Mesodermal cell (in vitro differentiated cells): Measurements from ENCODE around the gene ATP5PO.

Experiments
- H3K27ac ChIP-seq: 2 replicates; pipeline ENCODE4 v1.7.0; 2013; ENCODE audit warnings: mild to moderate bottlenecking, low read depth, low read length, moderate library complexity; ENCODE audit not compliant: severe bottlenecking
- H3K36me3 ChIP-seq: 2 replicates; pipeline ENCODE4 v1.7.1; 2013; ENCODE audit warnings: mild to moderate bottlenecking, low read length, moderate library complexity; ENCODE audit not compliant: control insufficient read depth, insufficient read depth
- H3K4me1 ChIP-seq: one replicate; pipeline ENCODE4 v1.7.1; 2013; ENCODE audit warnings: mild to moderate bottlenecking, low read length; ENCODE audit not compliant: insufficient read depth, control insufficient read depth, poor library complexity, severe bottlenecking
- H3K4me3 ChIP-seq: 2 replicates; pipeline ENCODE4 v1.7.0; 2013; ENCODE audit warnings: low read length, control low read depth, mild to moderate bottlenecking; ENCODE audit not compliant: insufficient read depth, poor library complexity, severe bottlenecking; ENCODE audit errors: extremely low read depth
- H3K9me3 ChIP-seq: 2 replicates; pipeline ENCODE4 v1.7.1; 2013; ENCODE audit warnings: mild to moderate bottlenecking, low read length, moderate library complexity; ENCODE audit not compliant: control insufficient read depth
- WGBS, 2 experiments: methylation state at CpG; one replicate each; pipeline ENCODE4 v1.1.5; 2013; ENCODE audit warnings: missing lambda C conversion rate in 2 of 2; ENCODE audit not compliant: insufficient coverage in 2 of 2; 5-methylcytosine and 5-hydroxymethylcytosine counted together

The ATP5PO gene

DNA sequence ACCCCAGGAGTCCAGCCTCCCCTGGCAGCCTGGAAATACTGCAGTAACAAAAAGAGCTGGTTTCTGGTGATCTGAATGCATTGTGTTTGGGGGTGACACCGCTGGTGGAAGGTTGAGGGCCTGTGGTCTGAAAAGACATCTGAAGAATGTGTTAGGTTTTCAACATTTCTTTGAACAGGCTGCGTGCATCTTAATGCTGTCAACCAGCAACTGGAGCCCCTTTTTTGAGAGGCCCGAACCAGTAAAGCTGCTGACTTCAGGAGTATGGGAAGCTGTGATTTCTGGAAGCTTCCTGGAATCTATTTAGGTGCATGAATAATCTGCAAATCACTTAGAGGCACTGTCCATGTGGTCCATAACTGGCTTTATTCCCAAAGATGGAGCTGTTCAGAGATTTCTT is 17.0 kb downstream of the ATP5PO start:
- H3K4me1 ChIP-seq: peaks cover 5% of the 10 kb centered on the region
- 85 to 86% methylated on average over 2 to 3 of the region's 3 CpGs for WGBS, 2 experiments
- no peak overlapping the region for H3K27ac ChIP-seq

DNA sequence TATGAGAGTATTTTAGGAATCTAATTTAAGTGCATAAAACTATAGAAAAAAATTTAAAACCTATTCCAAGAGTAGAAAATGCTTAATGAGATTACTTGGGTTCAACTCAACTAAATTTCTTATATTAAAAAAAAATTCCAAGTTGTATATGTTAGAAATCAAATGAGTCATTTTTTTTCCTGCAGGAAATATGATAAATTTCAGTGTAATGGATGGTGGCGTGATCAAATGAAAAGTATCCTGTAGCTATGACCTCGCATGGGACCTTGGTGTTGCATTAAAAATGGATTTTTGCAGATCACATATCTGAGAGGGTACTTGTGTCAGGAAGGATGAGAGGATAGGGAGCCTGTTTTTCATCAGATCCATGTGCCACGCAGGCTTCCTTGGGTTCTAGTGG is 17.9 kb downstream of the ATP5PO start:
- no peaks in the 10 kb centered on the region for H3K9me3 ChIP-seq
- no peak overlapping the region for H3K27ac ChIP-seq
- peaks cover 5% of the 10 kb centered on the region for H3K4me1 ChIP-seq
- WGBS, 2 experiments: 98 to 100% methylated on average over 2 to 3 of the region's 3 CpGs
- H3K4me3 ChIP-seq: no peak overlapping the region
- peaks cover 27% of the 10 kb centered on the region for H3K36me3 ChIP-seq

More for the DNA sequence above, 17.0 kb downstream of the ATP5PO start:
- peaks cover 35% of the 10 kb centered on the region for H3K36me3 ChIP-seq
- no peak overlapping the region for H3K4me3 ChIP-seq
- no peaks in the 10 kb centered on the region for H3K9me3 ChIP-seq

DNA sequence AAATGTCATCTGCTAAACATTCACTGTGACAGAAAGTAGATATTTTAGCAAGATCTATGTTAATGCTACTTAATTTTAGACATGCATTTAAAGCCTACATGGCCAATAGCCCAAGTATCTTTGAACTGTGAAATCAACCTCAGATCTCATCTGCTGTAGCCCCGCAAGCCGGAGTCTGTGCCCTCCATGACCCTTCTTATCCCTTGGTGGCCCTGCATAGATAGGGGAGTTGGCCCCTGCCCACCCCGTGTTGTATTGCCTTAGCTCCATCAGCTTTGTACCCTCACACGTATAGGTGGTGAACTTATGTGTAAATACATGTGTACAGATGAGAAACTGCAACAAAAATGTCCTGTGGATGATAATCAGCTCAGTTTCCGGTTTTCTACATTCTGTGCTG is 18.5 kb downstream of the ATP5PO start:
- peaks cover 21% of the 10 kb centered on the region for H3K36me3 ChIP-seq
- peaks cover 5% of the 10 kb centered on the region for H3K4me1 ChIP-seq
- 93 to 94% methylated on average over 2 to 4 of the region's 5 CpGs for WGBS, 2 experiments
- no peak overlapping the region for H3K4me3 ChIP-seq
- H3K27ac ChIP-seq: no peak overlapping the region
- no peaks in the 10 kb centered on the region for H3K9me3 ChIP-seq

DNA sequence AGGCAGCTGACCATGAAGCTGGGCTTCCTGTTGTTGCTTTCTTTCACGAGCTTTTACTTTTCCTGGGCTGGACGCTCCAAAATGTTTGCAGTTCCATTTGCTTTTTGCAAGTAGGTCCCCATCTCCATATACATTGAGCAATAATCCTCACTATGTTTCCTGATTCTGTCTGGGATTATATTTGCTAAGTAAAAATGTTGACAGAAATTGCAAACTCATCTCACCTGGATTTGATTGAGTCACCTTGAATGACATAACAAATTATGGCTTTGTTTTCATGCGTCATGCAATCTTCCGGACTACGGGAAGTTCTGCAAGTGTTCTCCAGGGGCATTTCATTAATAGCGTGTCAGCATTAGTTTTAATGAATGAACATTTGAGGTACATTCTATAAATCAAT is 18.9 kb downstream of the ATP5PO start:
- Histone ChIP-seq H3K4me1 (peaks cover 5% of the 10 kb centered on the region), H3K9me3 (no peaks in the 10 kb centered on the region), H3K36me3 (peaks cover 18% of the 10 kb centered on the region), H3K27ac (no peak overlapping the region), H3K4me3 (no peak overlapping the region)
- WGBS, 2 experiments: 96 to 100% methylated on average over 2 to 5 of the region's 6 CpGs

DNA sequence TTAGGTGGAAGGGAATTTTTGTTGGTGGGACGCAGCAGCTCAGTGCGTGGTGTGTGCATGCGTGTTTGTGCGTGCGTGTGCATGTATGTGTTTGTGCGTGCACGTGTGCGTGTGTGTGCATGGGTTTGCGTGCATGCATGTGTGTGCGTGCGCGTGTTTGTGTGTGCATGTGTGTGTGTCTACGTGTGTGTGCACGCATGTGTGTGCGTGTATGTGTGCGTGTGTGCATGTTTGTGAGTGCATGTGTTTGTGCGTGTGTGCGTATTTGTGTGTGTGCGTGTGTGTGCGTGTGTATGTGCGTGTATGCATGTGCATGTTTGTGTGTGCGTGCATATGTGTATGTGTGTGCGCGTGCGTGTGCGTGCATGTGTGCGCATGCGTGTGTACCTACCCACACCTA is 20.2 kb downstream of the ATP5PO start:
- Histone ChIP-seq H3K36me3 (peaks cover 6% of the 10 kb centered on the region), H3K9me3 (no peaks in the 10 kb centered on the region), H3K4me1 (peaks cover 5% of the 10 kb centered on the region), H3K27ac (no peak overlapping the region), H3K4me3 (no peak overlapping the region)
- WGBS, 2 experiments: 81 to 82% methylated on average over 26 to 28 of the region's 28 CpGs

DNA sequence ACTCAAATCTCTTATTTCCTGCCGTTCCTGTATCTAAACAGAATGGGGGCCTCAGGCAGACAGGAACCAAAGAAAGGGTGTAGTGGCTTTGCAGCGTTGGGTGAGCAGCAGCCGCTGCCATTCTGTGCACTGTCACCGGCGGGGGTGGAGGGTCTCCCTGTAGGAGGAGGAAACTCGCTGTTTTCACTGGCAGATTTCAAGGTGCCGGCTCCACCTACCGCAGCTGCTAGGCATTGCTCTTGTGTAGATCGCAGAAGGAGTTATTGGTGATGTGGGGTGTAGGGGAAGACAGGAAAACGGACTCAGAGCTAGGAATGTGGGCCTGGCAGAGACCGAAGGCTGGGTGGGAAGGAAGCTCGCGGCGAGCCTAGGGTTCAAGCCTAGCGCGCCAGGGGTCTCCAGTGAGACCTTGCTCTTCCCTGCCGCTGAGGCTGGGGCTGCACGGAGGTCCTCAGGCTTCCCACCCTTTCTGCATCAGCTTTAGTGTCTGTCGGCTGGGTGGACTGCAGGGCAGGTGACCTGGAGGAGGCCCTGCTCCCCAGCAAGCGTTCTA is 20.8 kb downstream of the ATP5PO start:
- Histone ChIP-seq H3K9me3 (no peaks in the 10 kb centered on the region), H3K4me1 (peaks cover 5% of the 10 kb centered on the region), H3K4me3 (no peak overlapping the region), H3K36me3 (peaks cover 1% of the 10 kb centered on the region), H3K27ac (peak overlapping the region; percentile 25)
- 5 to 15% methylated on average over 16 to 17 of the region's 20 CpGs for WGBS, 2 experiments

DNA sequence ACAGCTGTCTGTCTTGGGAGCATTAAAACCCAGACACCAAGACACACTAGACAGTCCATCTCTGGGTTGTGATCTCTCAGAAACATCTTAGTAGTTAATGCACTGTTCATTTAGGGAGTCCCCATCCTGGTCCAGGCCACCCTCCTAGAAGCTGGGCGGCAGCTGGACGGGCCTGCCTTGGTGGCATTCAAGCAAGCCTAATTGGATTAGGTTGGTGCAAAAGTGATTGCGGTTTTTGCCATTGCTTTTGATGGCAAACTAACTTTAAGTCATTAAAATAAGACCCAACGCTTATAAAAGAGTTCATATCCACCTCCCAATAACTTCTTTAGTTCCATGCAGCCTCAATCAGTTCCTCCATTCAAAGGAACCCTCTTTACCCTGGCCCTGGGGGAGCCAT is 21.7 kb downstream of the ATP5PO start:
- Histone ChIP-seq H3K4me1 (peaks cover 5% of the 10 kb centered on the region), H3K36me3 (no peaks in the 10 kb centered on the region), H3K9me3 (no peaks in the 10 kb centered on the region), H3K27ac (no peak overlapping the region), H3K4me3 (no peak overlapping the region)
- WGBS, 2 experiments: 85 to 100% methylated on average over 2 to 3 of the region's 4 CpGs

DNA sequence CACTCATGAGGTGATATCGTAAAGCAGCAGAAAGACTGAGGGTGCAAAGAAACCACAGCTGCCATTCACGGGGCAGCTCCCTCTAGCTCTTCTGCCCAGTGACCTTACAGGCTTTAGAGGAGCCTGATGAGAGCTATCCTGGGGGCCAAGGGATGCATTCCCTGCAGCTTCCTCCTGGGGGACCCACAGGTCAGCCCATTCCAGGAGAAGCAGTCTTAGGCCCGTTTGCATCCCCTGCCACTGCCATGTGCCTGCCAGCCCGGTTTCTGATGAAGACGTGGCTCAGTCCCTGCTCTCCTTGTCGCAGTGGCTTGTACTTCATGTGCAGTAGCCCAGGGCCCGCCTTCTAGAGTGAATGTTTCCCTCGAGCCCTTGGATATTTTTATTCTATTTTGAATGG is 22.8 kb downstream of the ATP5PO start:
- H3K36me3 ChIP-seq: no peaks in the 10 kb centered on the region
- peaks cover 5% of the 10 kb centered on the region for H3K4me1 ChIP-seq
- no peak overlapping the region for H3K4me3 ChIP-seq
- WGBS, 2 experiments: 66 to 77% methylated on average over 8 of the region's 8 CpGs
- no peaks in the 10 kb centered on the region for H3K9me3 ChIP-seq
- no peak overlapping the region for H3K27ac ChIP-seq

DNA sequence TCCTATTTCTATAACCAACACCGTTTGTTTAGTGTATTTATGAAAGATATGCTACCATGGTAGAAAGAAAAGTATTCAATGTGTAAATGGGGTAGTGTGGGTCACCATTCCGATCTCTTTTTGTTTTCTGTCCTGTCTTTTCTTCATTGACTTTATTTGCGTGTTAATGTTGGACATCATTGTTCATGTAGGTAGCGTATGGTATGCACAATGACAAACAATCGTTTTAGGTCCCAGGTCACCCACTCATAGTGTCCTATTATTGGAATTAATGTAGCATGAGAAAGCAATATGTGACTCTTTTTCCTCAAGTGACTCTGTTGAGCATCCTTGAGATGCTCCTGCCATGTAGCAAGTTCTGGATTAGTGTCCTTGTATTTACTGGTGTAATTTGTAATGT is 25.4 kb downstream of the ATP5PO start:
- H3K9me3 ChIP-seq: no peaks in the 10 kb centered on the region
- peaks cover 5% of the 10 kb centered on the region for H3K4me1 ChIP-seq
- whole genome bisulfite sequencing, 2 experiments: 88% methylated on average over 1 of the region's 5 CpGs; no CpG with 5 or more reads in 1 of the 2 experiments
- H3K4me3 ChIP-seq: no peak overlapping the region
- no peak overlapping the region for H3K27ac ChIP-seq
- no peaks in the 10 kb centered on the region for H3K36me3 ChIP-seq

DNA sequence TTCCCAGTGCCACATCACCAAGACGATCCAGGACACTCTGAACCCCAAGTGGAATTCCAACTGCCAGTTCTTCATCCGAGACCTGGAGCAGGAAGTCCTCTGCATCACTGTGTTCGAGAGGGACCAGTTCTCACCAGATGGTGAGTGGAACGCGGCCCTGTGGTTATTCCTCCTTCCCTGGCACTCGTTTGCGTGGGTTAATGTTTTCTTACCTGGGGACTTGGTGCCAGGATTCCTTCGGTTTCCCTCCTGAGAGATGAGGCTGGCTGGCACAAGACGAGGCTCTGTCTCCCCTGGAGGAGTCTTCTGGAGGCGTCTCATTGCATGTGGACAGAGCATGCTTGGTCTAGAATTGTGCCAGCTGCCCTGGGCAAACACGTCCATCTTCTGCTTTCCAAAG is 29.3 kb downstream of the ATP5PO start:
- no peak overlapping the region for H3K4me3 ChIP-seq
- WGBS, 2 experiments: 93 to 98% methylated on average over 11 of the region's 11 CpGs
- no peaks in the 10 kb centered on the region for H3K9me3 ChIP-seq
- H3K27ac ChIP-seq: no peak overlapping the region
- no peaks in the 10 kb centered on the region for H3K4me1 ChIP-seq
- no peaks in the 10 kb centered on the region for H3K36me3 ChIP-seq

DNA sequence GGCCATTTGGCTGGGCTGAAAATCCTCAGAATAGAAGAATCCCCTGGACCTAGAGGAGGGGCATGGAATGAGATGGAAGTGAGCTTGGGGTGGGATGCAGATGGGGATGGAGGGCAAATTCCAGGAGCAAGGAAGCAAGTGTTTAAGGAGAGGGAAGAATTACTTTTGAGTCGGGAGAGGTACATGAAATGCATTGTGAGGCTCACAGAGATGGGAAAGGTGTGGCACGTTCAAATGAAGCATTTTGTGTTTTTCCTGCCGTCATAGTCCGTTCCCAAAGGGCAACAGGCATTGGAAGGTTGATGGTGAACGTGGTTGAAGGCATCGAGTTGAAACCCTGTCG is 30.5 kb downstream of the ATP5PO start:
- no peak overlapping the region for H3K4me3 ChIP-seq
- H3K27ac ChIP-seq: no peak overlapping the region
- no peaks in the 10 kb centered on the region for H3K4me1 ChIP-seq
- H3K36me3 ChIP-seq: no peaks in the 10 kb centered on the region
- H3K9me3 ChIP-seq: no peaks in the 10 kb centered on the region
- 95 to 96% methylated on average over 7 of the region's 7 CpGs for WGBS, 2 experiments
